Measurements from ENCODE around the gene GSK3A. TPM values are rescaled to one million over a fixed set of nuclear protein-coding genes. Genes with fewer than 3 reads are reported as not detected.
A peak's percentile ranks its signal among the peaks of the same experiment; 100 is the strongest.

GSK3A gene
- total and polyA plus RNA-seq, 9 of the 15 experiments (the other 6 are each of a cell fraction or from before 2014, with no cell fraction given), result 0.62 to 90.7 (median 33.3) TPM

DNA sequence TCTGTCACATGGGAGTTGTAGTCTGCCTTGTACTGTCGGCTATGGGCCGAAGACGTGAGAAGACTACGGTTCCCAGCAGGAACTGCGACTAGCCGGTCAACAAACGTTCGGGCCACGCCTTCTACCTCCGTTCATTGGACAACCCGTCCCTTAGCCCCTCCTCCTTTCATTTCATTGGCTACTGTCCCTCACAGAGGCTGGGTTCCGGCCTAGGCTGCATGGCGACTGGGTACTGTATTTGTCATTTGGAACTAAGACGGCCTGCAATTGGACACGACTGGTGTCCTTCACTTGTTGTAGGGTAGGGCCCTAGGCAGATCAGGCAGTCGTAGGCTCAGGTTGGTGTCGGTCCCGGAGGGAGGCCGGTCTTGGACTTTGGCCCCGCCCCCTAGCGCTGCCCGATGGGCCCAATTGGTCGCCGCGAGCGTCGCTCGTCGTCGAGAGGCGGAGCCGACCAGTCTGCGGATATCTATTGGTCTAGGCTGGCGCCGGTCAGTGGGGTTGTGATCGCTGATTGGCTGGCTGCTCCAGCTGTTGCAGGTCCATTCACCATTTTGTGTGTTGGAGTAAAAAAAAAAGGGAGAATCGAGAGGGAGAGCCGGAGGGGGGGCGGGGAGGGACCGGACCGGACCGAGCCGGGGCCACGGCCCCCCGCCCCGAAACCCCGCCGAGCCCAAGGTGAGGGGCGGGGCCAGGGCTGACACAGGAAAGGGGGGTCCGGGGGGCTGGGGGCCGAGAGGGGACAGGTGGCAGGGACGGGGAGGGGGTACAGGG, 26.5 kb upstream of the GSK3A start, which contains the start of gene CIC (continued):
- TF ChIP-seq, protein P1, sequence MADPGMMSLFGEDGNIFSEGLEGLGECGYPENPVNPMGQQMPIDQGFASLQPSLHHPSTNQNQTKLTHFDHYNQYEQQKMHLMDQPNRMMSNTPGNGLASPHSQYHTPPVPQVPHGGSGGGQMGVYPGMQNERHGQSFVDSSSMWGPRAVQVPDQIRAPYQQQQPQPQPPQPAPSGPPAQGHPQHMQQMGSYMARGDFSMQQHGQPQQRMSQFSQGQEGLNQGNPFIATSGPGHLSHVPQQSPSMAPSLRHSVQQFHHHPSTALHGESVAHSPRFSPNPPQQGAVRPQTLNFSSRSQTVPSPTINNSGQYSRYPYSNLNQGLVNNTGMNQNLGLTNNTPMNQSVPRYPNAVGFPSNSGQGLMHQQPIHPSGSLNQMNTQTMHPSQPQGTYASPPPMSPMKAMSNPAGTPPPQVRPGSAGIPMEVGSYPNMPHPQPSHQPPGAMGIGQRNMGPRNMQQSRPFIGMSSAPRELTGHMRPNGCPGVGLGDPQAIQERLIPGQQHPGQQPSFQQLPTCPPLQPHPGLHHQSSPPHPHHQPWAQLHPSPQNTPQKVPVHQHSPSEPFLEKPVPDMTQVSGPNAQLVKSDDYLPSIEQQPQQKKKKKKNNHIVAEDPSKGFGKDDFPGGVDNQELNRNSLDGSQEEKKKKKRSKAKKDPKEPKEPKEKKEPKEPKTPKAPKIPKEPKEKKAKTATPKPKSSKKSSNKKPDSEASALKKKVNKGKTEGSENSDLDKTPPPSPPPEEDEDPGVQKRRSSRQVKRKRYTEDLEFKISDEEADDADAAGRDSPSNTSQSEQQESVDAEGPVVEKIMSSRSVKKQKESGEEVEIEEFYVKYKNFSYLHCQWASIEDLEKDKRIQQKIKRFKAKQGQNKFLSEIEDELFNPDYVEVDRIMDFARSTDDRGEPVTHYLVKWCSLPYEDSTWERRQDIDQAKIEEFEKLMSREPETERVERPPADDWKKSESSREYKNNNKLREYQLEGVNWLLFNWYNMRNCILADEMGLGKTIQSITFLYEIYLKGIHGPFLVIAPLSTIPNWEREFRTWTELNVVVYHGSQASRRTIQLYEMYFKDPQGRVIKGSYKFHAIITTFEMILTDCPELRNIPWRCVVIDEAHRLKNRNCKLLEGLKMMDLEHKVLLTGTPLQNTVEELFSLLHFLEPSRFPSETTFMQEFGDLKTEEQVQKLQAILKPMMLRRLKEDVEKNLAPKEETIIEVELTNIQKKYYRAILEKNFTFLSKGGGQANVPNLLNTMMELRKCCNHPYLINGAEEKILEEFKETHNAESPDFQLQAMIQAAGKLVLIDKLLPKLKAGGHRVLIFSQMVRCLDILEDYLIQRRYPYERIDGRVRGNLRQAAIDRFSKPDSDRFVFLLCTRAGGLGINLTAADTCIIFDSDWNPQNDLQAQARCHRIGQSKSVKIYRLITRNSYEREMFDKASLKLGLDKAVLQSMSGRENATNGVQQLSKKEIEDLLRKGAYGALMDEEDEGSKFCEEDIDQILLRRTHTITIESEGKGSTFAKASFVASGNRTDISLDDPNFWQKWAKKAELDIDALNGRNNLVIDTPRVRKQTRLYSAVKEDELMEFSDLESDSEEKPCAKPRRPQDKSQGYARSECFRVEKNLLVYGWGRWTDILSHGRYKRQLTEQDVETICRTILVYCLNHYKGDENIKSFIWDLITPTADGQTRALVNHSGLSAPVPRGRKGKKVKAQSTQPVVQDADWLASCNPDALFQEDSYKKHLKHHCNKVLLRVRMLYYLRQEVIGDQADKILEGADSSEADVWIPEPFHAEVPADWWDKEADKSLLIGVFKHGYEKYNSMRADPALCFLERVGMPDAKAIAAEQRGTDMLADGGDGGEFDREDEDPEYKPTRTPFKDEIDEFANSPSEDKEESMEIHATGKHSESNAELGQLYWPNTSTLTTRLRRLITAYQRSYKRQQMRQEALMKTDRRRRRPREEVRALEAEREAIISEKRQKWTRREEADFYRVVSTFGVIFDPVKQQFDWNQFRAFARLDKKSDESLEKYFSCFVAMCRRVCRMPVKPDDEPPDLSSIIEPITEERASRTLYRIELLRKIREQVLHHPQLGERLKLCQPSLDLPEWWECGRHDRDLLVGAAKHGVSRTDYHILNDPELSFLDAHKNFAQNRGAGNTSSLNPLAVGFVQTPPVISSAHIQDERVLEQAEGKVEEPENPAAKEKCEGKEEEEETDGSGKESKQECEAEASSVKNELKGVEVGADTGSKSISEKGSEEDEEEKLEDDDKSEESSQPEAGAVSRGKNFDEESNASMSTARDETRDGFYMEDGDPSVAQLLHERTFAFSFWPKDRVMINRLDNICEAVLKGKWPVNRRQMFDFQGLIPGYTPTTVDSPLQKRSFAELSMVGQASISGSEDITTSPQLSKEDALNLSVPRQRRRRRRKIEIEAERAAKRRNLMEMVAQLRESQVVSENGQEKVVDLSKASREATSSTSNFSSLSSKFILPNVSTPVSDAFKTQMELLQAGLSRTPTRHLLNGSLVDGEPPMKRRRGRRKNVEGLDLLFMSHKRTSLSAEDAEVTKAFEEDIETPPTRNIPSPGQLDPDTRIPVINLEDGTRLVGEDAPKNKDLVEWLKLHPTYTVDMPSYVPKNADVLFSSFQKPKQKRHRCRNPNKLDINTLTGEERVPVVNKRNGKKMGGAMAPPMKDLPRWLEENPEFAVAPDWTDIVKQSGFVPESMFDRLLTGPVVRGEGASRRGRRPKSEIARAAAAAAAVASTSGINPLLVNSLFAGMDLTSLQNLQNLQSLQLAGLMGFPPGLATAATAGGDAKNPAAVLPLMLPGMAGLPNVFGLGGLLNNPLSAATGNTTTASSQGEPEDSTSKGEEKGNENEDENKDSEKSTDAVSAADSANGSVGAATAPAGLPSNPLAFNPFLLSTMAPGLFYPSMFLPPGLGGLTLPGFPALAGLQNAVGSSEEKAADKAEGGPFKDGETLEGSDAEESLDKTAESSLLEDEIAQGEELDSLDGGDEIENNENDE (IDR thresholded peaks at IDR 0.05; ENCODE audit: low read depth, low read length), result no peak
- TF ChIP-seq PCBP1 (IDR thresholded peaks at IDR 0.05; ENCODE audit: low read depth, low read length, poor library complexity, severe bottlenecking), result peak; percentile 61
- no peak for TF ChIP-seq GTF2A2 (tag; IDR thresholded peaks at IDR 0.05)
